Neural cell (in vitro differentiated cells): ENCODE data around the gene HPGD. TPM values are rescaled to one million over a fixed set of nuclear protein-coding genes. Genes with fewer than 3 reads are reported as not detected.

Source experiments
- H2AFZ ChIP-seq: fragments of 200-600, 300-800 bp; sonication (generic), shearing (Covaris generic); 2 replicates; pipeline ENCODE4 v1.6.0; 2014; ENCODE audit warnings: low read depth, mild to moderate bottlenecking, antibody characterized with exemption, low read length, moderate library complexity
- H3F3A ChIP-seq: fragments of 200-600 bp; shearing (Covaris generic); 2 replicates; pipeline ENCODE4 v1.6.1; 2016; ENCODE audit warnings: mild to moderate bottlenecking, moderate library complexity, mixed read lengths, antibody characterized with exemption, low read length; ENCODE audit not compliant: insufficient read depth, poor library complexity, severe bottlenecking
- H3K27ac ChIP-seq: fragments of 200-600, 300-800 bp; sonication (generic), shearing (Covaris generic); 2 replicates; pipeline ENCODE4 v1.5.1; 2014; ENCODE audit warnings: mild to moderate bottlenecking, low read length, moderate library complexity
- H3K27me3 ChIP-seq: fragments of 300-800, 200-600 bp; sonication (generic), shearing (Covaris generic); 2 replicates; pipeline ENCODE4 v1.6.0; 2014; ENCODE audit warnings: mild to moderate bottlenecking, low read depth, low read length, moderate library complexity; ENCODE audit not compliant: insufficient read depth
- H3K36me3 ChIP-seq: fragments of 300-800, 200-600 bp; sonication (generic), shearing (Covaris generic); 2 replicates; pipeline ENCODE4 v1.5.1; 2014; ENCODE audit warnings: mild to moderate bottlenecking, antibody characterized with exemption, low read length, moderate library complexity; ENCODE audit not compliant: insufficient read depth
- H3K4me2 ChIP-seq: fragments of 300-800, 200-600 bp; sonication (generic), shearing (Covaris generic); 2 replicates; pipeline ENCODE4 v1.6.0; 2014; ENCODE audit warnings: mild to moderate bottlenecking, low read length
- H3K4me3 ChIP-seq: fragments of 300-800, 200-600 bp; sonication (generic), shearing (Covaris generic); 2 replicates; pipeline ENCODE4 v1.5.1; 2014; ENCODE audit warnings: mild to moderate bottlenecking, low read length, moderate library complexity
- H3K79me2 ChIP-seq: fragments of 200-600 bp; shearing (Covaris generic); replicated peaks from 2 replicates; pipeline ENCODE4 v1.6.0; 2014; ENCODE audit warnings: mild to moderate bottlenecking, low read length, moderate library complexity; ENCODE audit not compliant: insufficient read depth
- H3K9ac ChIP-seq: fragments of 300-800, 200-600 bp; sonication (generic), shearing (Covaris generic); 2 replicates; pipeline ENCODE4 v1.6.1; 2016; ENCODE audit warnings: mild to moderate bottlenecking, low read length, mixed read lengths
- H3K9me2 ChIP-seq: fragments of 200-600 bp; shearing (Covaris generic); 2 replicates; pipeline ENCODE4 v1.6.1; 2016; ENCODE audit warnings: mild to moderate bottlenecking, low read length, mixed read lengths; ENCODE audit not compliant: insufficient read depth
- H3K9me3 ChIP-seq: fragments of 200-600, 300-800 bp; sonication (generic), shearing (Covaris generic); 2 replicates; pipeline ENCODE4 v1.6.1; 2016; ENCODE audit warnings: mild to moderate bottlenecking, mixed run types, low read length, moderate library complexity, mixed read lengths
- H4K20me1 ChIP-seq: fragments of 200-600 bp; shearing (Covaris generic); 2 replicates; pipeline ENCODE4 v1.6.1; 2016; ENCODE audit warnings: mild to moderate bottlenecking, mixed run types; ENCODE audit not compliant: insufficient read depth
- CTCF ChIP-seq: fragments of 450-650 bp; IDR thresholded peaks from 2 replicates; pipeline ENCODE4 v1.5.1; 2014; ENCODE audit warnings: antibody characterized with exemption, mild to moderate bottlenecking, moderate library complexity; ENCODE audit not compliant: poor library complexity, severe bottlenecking
- EP300 ChIP-seq: fragments of 450-650 bp; conservative IDR thresholded peaks from 2 replicates; pipeline ENCODE4 v1.6.1; 2014; ENCODE audit warnings: antibody characterized with exemption, mild to moderate bottlenecking, moderate library complexity; ENCODE audit not compliant: poor library complexity, severe bottlenecking
- EZH2 ChIP-seq: fragments of 200-600, 300-800 bp; shearing (Covaris generic), sonication (generic); IDR thresholded peaks from 2 replicates; pipeline ENCODE4 v1.6.1; 2014; ENCODE audit warnings: antibody characterized with exemption, low read length, borderline replicate concordance, mild to moderate bottlenecking; ENCODE audit not compliant: insufficient read depth, poor library complexity, severe bottlenecking
- MXI1 ChIP-seq: fragments of 450-650 bp; conservative IDR thresholded peaks from 2 replicates; pipeline ENCODE4 v1.6.1; 2014; ENCODE audit warnings: antibody characterized with exemption, mild to moderate bottlenecking; ENCODE audit not compliant: poor library complexity, severe bottlenecking
- POLR2AphosphoS5 ChIP-seq: IDR thresholded peaks from 2 replicates; pipeline ENCODE4 v1.6.1; 2012
- RAD21 ChIP-seq: fragments of 450-650 bp; conservative IDR thresholded peaks from 2 replicates; pipeline ENCODE4 v1.6.1; 2014; ENCODE audit warnings: antibody characterized with exemption, mild to moderate bottlenecking, moderate library complexity
- REST ChIP-seq: IDR thresholded peaks from 2 replicates; pipeline ENCODE4 v1.6.1; 2012; ENCODE audit warnings: borderline replicate concordance
- SMC3 ChIP-seq: fragments of 450-650 bp; conservative IDR thresholded peaks from 2 replicates; pipeline ENCODE4 v1.6.1; 2014; ENCODE audit warnings: antibody characterized with exemption, mild to moderate bottlenecking, moderate library complexity; ENCODE audit not compliant: poor library complexity
- TAF1 ChIP-seq: IDR thresholded peaks from 2 replicates; pipeline ENCODE4 v1.6.1; 2012; ENCODE audit warnings: low read depth
- polyA plus RNA-seq: library from polyadenylated mRNA; depleted of rRNA; stranded (reverse); fragments of >200 nt; gene quantifications from 2 replicates; pipeline ENCODE4 v1.2.3, GENCODE V29; 2014

HPGD gene
- polyA plus RNA-seq, 1 donor from 2014 or later, result 23.7 TPM

GRCh38 chr4:174475528-174475927 lies 46.8 kb downstream of the HPGD start:
- no peak for TF ChIP-seq EP300
- no peak for TF ChIP-seq MXI1
- TF ChIP-seq TAF1, result no peak
- H3K9me3 ChIP-seq, result no peaks in the 10 kb centered on the region
- no peaks in the 10 kb centered on the region for H4K20me1 ChIP-seq
- no peaks in the 10 kb centered on the region for H3K36me3 ChIP-seq
- no peaks in the 10 kb centered on the region for H3K79me2 ChIP-seq
- H3K4me2 ChIP-seq, result no peak overlapping the region
- no peaks in the 10 kb centered on the region for H3K9me2 ChIP-seq
- no peaks in the 10 kb centered on the region for H3F3A ChIP-seq
- H3K9ac ChIP-seq, result no peak overlapping the region
- no peaks in the 10 kb centered on the region for H3K27me3 ChIP-seq
- H3K27ac ChIP-seq, result no peak overlapping the region
- no peak overlapping the region for H3K4me3 ChIP-seq
- H2AFZ ChIP-seq, result no peak overlapping the region

- Histone ChIP-seq H3K9me3 (no peaks in the 10 kb centered on the region), H3F3A (no peaks in the 10 kb centered on the region), H3K27ac (no peak overlapping the region), H2AFZ (no peak overlapping the region), H3K4me2 (no peak overlapping the region), H3K9me2 (no peaks in the 10 kb centered on the region), H3K4me3 (no peak overlapping the region), H3K79me2 (no peaks in the 10 kb centered on the region), H3K9ac (no peak overlapping the region), H4K20me1 (no peaks in the 10 kb centered on the region), H3K36me3 (no peaks in the 10 kb centered on the region), H3K27me3 (no peaks in the 10 kb centered on the region)
- TF ChIP-seq RAD21, result no peak
- no peak for TF ChIP-seq POLR2AphosphoS5
- TF ChIP-seq CTCF, result no peak
- TF ChIP-seq EP300, result no peak
- TF ChIP-seq EZH2, result no peak
- no peak for TF ChIP-seq MXI1
- no peak for TF ChIP-seq SMC3
- TF ChIP-seq REST, result no peak
- no peak for TF ChIP-seq TAF1
Observed at GRCh38 chr4:174474457-174475075, 47.7 kb downstream of the HPGD start.
